ENCODE results near the gene OXCT2. TPM values are rescaled to one million over a fixed set of nuclear protein-coding genes. Genes with fewer than 3 reads are reported as not detected.

OXCT2 gene
- total RNA-seq, 1 experiment from 2014 or later: 2.3 TPM

DNA sequence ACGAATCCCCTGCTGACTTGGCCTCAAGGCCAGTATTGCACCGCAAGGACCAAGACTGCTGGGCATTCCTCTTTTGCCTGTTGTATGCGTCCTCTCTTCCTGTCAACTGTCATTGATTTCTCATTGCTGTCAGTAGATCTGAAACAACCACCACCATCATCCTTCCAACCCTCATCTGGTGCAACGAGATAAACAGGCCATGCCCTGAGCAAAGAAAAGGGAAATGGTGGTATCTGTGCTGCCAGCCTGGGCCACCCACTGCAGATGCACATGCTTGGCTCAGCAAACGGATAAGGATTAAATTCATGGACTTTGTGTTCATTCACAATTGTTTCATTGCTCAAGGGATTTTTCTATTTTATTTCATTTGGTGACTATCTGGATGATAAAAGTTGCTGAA, 13.6 kb downstream of the OXCT2 start:
- Mint-ChIP-seq H3K27me3 (ENCODE audit: low read depth) (peaks cover 2% of the 10 kb centered on the region; the same call in 1 of the 2 replicates), H3K36me3 (peaks cover 40% of the 10 kb centered on the region), H3K4me3 (no peak overlapping the region), H3K27ac (no peak overlapping the region), H3K4me1 (no peaks in the 10 kb centered on the region), H3K9me3 (peaks cover 7% of the 10 kb centered on the region; the same call in 1 of the 2 replicates)
- ATAC-seq (no peak), DNase-seq (ENCODE audit: low spot score) (no peak)
- CTCF ChIA-PET: no interaction called here
- TF ChIP-seq RELA (CRISPR knock-in tag; IDR thresholded peaks at IDR 0.05; ENCODE audit: borderline replicate concordance): no peak
- TF ChIP-seq MXD4 (CRISPR knock-in tag; IDR thresholded peaks at IDR 0.05; ENCODE audit: borderline replicate concordance): no peak
- TF ChIP-seq, protein P1, sequence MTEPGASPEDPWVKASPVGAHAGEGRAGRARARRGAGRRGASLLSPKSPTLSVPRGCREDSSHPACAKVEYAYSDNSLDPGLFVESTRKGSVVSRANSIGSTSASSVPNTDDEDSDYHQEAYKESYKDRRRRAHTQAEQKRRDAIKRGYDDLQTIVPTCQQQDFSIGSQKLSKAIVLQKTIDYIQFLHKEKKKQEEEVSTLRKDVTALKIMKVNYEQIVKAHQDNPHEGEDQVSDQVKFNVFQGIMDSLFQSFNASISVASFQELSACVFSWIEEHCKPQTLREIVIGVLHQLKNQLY (CRISPR knock-in tag; IDR thresholded peaks at IDR 0.05): no peak
- no peak for TF ChIP-seq JUN (CRISPR knock-in tag; IDR thresholded peaks at IDR 0.05)
- TF ChIP-seq ZNF416 (CRISPR knock-in tag; IDR thresholded peaks at IDR 0.05): no peak
- no peak for TF ChIP-seq ZNF121 (CRISPR knock-in tag; IDR thresholded peaks at IDR 0.05)
- TF ChIP-seq ELF4 (CRISPR knock-in tag; IDR thresholded peaks at IDR 0.05; ENCODE audit: low read depth): no peak
- TF ChIP-seq, protein P2, sequence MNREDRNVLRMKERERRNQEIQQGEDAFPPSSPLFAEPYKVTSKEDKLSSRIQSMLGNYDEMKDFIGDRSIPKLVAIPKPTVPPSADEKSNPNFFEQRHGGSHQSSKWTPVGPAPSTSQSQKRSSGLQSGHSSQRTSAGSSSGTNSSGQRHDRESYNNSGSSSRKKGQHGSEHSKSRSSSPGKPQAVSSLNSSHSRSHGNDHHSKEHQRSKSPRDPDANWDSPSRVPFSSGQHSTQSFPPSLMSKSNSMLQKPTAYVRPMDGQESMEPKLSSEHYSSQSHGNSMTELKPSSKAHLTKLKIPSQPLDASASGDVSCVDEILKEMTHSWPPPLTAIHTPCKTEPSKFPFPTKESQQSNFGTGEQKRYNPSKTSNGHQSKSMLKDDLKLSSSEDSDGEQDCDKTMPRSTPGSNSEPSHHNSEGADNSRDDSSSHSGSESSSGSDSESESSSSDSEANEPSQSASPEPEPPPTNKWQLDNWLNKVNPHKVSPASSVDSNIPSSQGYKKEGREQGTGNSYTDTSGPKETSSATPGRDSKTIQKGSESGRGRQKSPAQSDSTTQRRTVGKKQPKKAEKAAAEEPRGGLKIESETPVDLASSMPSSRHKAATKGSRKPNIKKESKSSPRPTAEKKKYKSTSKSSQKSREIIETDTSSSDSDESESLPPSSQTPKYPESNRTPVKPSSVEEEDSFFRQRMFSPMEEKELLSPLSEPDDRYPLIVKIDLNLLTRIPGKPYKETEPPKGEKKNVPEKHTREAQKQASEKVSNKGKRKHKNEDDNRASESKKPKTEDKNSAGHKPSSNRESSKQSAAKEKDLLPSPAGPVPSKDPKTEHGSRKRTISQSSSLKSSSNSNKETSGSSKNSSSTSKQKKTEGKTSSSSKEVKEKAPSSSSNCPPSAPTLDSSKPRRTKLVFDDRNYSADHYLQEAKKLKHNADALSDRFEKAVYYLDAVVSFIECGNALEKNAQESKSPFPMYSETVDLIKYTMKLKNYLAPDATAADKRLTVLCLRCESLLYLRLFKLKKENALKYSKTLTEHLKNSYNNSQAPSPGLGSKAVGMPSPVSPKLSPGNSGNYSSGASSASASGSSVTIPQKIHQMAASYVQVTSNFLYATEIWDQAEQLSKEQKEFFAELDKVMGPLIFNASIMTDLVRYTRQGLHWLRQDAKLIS (CRISPR knock-in tag; IDR thresholded peaks at IDR 0.05; ENCODE audit: borderline replicate concordance): no peak
- TF ChIP-seq ETV6 (CRISPR knock-in tag; IDR thresholded peaks at IDR 0.05): no peak
- TF ChIP-seq CREM (CRISPR knock-in tag; IDR thresholded peaks at IDR 0.05): no peak
- TF ChIP-seq NR2C2 (CRISPR knock-in tag; IDR thresholded peaks at IDR 0.05): no peak
- no peak for TF ChIP-seq TP53 (CRISPR knock-in tag; IDR thresholded peaks at IDR 0.05)
- no peak for TF ChIP-seq GTF2I (CRISPR knock-in tag; conservative IDR thresholded peaks at IDR 0.05)
- POLR2A ChIA-PET: no interaction called here

DNA sequence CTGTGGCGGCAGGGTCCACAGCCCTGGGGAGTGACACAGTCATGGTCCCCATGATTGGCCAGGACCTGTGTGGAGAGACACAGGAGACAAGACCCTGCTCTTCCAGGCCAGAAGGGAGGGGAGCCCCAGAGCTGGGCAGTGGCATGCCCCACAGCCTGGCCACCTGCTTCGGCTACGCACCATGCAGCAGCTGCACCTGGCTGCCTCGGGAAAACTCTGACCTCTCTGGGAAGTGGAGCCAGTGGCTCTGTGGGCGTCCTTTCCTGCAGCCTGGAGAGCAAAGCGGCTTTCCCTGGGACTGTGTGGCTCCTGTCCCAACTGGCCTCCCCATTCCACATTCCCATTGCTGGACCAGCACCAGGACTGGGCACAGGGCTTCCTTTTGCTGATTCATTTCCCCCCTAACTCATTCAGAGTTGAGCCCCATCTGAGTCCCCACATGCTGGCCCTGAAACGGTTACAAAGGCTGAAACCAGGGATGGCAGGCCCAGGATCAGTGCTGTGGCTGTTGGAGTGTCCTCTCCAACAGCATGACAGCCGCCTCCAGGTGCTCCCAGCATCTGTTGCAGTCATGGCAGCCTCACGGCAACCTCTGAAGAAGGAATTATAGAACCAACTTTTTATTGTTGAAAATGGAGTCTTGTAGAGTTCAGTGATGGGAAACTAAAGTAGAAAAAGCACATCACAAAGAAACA, 15.0 kb downstream of the OXCT2 start:
- Mint-ChIP-seq H3K4me1 (no peaks in the 10 kb centered on the region), H3K4me3 (no peak overlapping the region), H3K27ac (no peak overlapping the region), H3K9me3 (peaks cover 7% of the 10 kb centered on the region; the same call in 1 of the 2 replicates), H3K27me3 (ENCODE audit: low read depth) (peaks cover 2% of the 10 kb centered on the region; the same call in 1 of the 2 replicates), H3K36me3 (peaks cover 51% of the 10 kb centered on the region)
- TF ChIP-seq TEAD1 (CRISPR knock-in tag; IDR thresholded peaks at IDR 0.05) (no peak), RORB (CRISPR knock-in tag; IDR thresholded peaks at IDR 0.05) (no peak), NR3C1 (CRISPR knock-in tag; conservative IDR thresholded peaks at IDR 0.05; ENCODE audit: low read depth) (no peak), KAT7 (CRISPR knock-in tag; IDR thresholded peaks at IDR 0.05; ENCODE audit: borderline replicate concordance) (no peak), CBFB (CRISPR knock-in tag; IDR thresholded peaks at IDR 0.05; ENCODE audit: low read depth) (no peak), ZNF138 (CRISPR knock-in tag; conservative IDR thresholded peaks at IDR 0.05) (no peak), GABPB1 (CRISPR knock-in tag; IDR thresholded peaks at IDR 0.05) (no peak)
- TF ChIP-seq, protein P3, sequence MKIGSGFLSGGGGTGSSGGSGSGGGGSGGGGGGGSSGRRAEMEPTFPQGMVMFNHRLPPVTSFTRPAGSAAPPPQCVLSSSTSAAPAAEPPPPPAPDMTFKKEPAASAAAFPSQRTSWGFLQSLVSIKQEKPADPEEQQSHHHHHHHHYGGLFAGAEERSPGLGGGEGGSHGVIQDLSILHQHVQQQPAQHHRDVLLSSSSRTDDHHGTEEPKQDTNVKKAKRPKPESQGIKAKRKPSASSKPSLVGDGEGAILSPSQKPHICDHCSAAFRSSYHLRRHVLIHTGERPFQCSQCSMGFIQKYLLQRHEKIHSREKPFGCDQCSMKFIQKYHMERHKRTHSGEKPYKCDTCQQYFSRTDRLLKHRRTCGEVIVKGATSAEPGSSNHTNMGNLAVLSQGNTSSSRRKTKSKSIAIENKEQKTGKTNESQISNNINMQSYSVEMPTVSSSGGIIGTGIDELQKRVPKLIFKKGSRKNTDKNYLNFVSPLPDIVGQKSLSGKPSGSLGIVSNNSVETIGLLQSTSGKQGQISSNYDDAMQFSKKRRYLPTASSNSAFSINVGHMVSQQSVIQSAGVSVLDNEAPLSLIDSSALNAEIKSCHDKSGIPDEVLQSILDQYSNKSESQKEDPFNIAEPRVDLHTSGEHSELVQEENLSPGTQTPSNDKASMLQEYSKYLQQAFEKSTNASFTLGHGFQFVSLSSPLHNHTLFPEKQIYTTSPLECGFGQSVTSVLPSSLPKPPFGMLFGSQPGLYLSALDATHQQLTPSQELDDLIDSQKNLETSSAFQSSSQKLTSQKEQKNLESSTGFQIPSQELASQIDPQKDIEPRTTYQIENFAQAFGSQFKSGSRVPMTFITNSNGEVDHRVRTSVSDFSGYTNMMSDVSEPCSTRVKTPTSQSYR (CRISPR knock-in tag; IDR thresholded peaks at IDR 0.05): no peak
- TF ChIP-seq, protein P4, sequence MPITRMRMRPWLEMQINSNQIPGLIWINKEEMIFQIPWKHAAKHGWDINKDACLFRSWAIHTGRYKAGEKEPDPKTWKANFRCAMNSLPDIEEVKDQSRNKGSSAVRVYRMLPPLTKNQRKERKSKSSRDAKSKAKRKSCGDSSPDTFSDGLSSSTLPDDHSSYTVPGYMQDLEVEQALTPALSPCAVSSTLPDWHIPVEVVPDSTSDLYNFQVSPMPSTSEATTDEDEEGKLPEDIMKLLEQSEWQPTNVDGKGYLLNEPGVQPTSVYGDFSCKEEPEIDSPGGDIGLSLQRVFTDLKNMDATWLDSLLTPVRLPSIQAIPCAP (CRISPR knock-in tag; IDR thresholded peaks at IDR 0.05): no peak
- TF ChIP-seq, protein P5, sequence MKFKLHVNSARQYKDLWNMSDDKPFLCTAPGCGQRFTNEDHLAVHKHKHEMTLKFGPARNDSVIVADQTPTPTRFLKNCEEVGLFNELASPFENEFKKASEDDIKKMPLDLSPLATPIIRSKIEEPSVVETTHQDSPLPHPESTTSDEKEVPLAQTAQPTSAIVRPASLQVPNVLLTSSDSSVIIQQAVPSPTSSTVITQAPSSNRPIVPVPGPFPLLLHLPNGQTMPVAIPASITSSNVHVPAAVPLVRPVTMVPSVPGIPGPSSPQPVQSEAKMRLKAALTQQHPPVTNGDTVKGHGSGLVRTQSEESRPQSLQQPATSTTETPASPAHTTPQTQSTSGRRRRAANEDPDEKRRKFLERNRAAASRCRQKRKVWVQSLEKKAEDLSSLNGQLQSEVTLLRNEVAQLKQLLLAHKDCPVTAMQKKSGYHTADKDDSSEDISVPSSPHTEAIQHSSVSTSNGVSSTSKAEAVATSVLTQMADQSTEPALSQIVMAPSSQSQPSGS (CRISPR knock-in tag; IDR thresholded peaks at IDR 0.05; ENCODE audit: borderline replicate concordance, low read depth): no peak
- ATAC-seq (no peak), DNase-seq (ENCODE audit: low spot score) (no peak)
- ChIA-PET POLR2A (no interaction called here), CTCF (no interaction called here)
